ENCODE results near the gene ASIC2. TPM values are rescaled to one million over a fixed set of nuclear protein-coding genes. Genes with fewer than 3 reads are reported as not detected.

ASIC2 gene
- total RNA-seq, 1 experiment from 2014 or later, result 4.1 TPM

DNA sequence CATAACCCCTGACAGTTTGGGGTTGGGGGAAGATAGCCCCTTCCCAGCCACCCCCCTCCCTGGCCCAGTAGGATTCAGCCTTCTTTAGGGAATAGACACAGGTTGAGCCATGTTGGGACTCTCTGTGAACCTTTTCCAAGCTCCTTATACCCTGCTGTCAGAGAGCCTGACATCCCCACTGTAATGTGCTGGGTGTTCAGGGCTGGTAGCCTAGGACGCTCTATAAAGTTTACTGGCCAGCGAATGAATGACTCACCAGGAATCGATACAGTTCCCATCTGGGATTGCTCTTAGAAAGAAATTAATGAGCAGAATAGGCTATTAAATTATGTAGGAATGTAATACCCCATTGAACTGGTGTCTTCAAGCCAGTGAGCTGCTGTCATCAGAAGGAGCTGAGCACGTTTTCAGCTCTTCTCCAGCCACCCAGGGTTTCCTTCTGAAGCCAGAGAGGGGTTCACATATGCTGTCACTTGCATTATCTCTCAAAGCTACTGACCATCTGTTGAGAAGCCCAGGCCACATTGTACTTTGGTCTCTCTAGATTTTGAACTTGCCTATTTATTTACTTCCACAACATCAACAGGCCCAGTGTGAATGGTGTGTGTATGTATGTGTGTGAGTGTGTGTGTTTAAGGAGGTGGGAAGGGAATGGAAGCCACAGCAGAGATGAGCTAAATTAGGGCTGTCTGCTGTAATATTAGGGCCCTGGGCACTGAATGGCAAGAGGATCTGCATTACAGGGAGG is 236.5 kb downstream of the ASIC2 start:
- CTCF ChIA-PET, result no interaction called here
- in situ Hi-C loops (cut with HindIII; ENCODE audit: low pct_unique_long_range_greater_than_20kb, low sequenced_read_pairs), result no loop called here
- TF ChIP-seq, protein P1, sequence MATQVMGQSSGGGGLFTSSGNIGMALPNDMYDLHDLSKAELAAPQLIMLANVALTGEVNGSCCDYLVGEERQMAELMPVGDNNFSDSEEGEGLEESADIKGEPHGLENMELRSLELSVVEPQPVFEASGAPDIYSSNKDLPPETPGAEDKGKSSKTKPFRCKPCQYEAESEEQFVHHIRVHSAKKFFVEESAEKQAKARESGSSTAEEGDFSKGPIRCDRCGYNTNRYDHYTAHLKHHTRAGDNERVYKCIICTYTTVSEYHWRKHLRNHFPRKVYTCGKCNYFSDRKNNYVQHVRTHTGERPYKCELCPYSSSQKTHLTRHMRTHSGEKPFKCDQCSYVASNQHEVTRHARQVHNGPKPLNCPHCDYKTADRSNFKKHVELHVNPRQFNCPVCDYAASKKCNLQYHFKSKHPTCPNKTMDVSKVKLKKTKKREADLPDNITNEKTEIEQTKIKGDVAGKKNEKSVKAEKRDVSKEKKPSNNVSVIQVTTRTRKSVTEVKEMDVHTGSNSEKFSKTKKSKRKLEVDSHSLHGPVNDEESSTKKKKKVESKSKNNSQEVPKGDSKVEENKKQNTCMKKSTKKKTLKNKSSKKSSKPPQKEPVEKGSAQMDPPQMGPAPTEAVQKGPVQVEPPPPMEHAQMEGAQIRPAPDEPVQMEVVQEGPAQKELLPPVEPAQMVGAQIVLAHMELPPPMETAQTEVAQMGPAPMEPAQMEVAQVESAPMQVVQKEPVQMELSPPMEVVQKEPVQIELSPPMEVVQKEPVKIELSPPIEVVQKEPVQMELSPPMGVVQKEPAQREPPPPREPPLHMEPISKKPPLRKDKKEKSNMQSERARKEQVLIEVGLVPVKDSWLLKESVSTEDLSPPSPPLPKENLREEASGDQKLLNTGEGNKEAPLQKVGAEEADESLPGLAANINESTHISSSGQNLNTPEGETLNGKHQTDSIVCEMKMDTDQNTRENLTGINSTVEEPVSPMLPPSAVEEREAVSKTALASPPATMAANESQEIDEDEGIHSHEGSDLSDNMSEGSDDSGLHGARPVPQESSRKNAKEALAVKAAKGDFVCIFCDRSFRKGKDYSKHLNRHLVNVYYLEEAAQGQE (IDR thresholded peaks at IDR 0.05; ENCODE audit: insufficient read depth in 1 of 2, low read depth in 2 of 2, low read length in 1 of 2), result no peak
- TF ChIP-seq TCF7L2 (IDR thresholded peaks at IDR 0.05; ENCODE audit: low read depth, low read length), result no peak
- TF ChIP-seq, protein P2, sequence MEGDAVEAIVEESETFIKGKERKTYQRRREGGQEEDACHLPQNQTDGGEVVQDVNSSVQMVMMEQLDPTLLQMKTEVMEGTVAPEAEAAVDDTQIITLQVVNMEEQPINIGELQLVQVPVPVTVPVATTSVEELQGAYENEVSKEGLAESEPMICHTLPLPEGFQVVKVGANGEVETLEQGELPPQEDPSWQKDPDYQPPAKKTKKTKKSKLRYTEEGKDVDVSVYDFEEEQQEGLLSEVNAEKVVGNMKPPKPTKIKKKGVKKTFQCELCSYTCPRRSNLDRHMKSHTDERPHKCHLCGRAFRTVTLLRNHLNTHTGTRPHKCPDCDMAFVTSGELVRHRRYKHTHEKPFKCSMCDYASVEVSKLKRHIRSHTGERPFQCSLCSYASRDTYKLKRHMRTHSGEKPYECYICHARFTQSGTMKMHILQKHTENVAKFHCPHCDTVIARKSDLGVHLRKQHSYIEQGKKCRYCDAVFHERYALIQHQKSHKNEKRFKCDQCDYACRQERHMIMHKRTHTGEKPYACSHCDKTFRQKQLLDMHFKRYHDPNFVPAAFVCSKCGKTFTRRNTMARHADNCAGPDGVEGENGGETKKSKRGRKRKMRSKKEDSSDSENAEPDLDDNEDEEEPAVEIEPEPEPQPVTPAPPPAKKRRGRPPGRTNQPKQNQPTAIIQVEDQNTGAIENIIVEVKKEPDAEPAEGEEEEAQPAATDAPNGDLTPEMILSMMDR (IDR thresholded peaks at IDR 0.05), result no peak
- no peak for TF ChIP-seq SIN3A (IDR thresholded peaks at IDR 0.05; ENCODE audit: borderline replicate concordance, insufficient read depth, low read depth, low read length)
- TF ChIP-seq POLR2AphosphoS5 (IDR thresholded peaks at IDR 0.05; ENCODE audit: low read depth, low read length), result no peak
- intact Hi-C loops (cut with micrococcal nuclease; ENCODE audit: unreplicated experiment), result no loop called here
- no peak overlapping the region for H3K27ac ChIP-seq (ENCODE audit: low read length)
- no peak for DNase-seq (ENCODE audit: low read depth, low spot score)
- no peak overlapping the region for H3K4me3 ChIP-seq (ENCODE audit: low read depth in 2 of 2, low read length in 2 of 2)
- no peaks in the 10 kb centered on the region; the same call in 1 of the 2 replicates for H3K27me3 ChIP-seq (ENCODE audit: control insufficient read depth, insufficient read depth, low read length)
- POLR2A ChIA-PET, result no interaction called here
- no peaks in the 10 kb centered on the region for H3K4me1 ChIP-seq (ENCODE audit: control insufficient read depth, insufficient read depth, low read length)
- no TSS peak for BruUV-seq (replicated peaks)
- no peaks in the 10 kb centered on the region for H3K36me3 ChIP-seq (ENCODE audit: control insufficient read depth, insufficient read depth, low read length)
- no peaks in the 10 kb centered on the region for H3K9me3 ChIP-seq (ENCODE audit: control insufficient read depth, insufficient read depth, low read depth, low read length)
- ATAC-seq, result no peak

DNA sequence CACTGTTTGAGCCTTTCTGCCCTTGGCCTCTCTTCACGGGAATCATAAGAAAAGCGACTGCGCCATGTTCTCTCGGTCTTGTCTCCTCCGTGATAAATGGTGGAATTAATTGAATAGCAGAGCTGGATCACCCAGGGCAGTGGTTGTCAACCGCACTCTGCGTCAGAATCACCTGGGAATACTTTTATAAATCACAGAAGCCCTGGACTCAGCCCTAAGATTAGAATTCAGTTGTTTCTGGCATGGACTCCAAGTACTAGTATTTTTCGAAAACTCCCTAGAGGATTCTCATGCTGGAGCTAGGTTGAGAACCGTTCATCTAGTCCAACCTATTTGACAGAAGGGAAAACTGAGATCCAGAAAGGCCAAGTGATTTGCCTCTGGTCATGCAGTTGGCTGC is 237.3 kb downstream of the ASIC2 start:
- H3K36me3 ChIP-seq (ENCODE audit: control insufficient read depth, insufficient read depth, low read length), result no peaks in the 10 kb centered on the region
- intact Hi-C loops (cut with micrococcal nuclease; ENCODE audit: unreplicated experiment) (no loop called here), in situ Hi-C loops (cut with HindIII; ENCODE audit: low pct_unique_long_range_greater_than_20kb, low sequenced_read_pairs) (no loop called here)
- CTCF ChIA-PET, result interaction anchor here (0.5 kb wide), 1 partner anchor 33 kb away, joined by 3 read pairs; no protein-coding TSS in a partner anchor
- no peak overlapping the region for H3K4me3 ChIP-seq (ENCODE audit: low read depth in 2 of 2, low read length in 2 of 2)
- ATAC-seq, result no peak
- H3K9me3 ChIP-seq (ENCODE audit: control insufficient read depth, insufficient read depth, low read depth, low read length), result no peaks in the 10 kb centered on the region
- H3K4me1 ChIP-seq (ENCODE audit: control insufficient read depth, insufficient read depth, low read length), result no peaks in the 10 kb centered on the region
- POLR2A ChIA-PET, result no interaction called here
- TF ChIP-seq POLR2AphosphoS5 (IDR thresholded peaks at IDR 0.05; ENCODE audit: low read depth, low read length) (no peak), TCF7L2 (IDR thresholded peaks at IDR 0.05; ENCODE audit: low read depth, low read length) (no peak), SIN3A (IDR thresholded peaks at IDR 0.05; ENCODE audit: borderline replicate concordance, insufficient read depth, low read depth, low read length) (no peak)
- TF ChIP-seq, protein P1 (IDR thresholded peaks at IDR 0.05; ENCODE audit: insufficient read depth in 1 of 2, low read depth in 2 of 2, low read length in 1 of 2), result no peak
- TF ChIP-seq, protein P2 (IDR thresholded peaks at IDR 0.05), result no peak
- BruUV-seq (replicated peaks), result no TSS peak
- H3K27me3 ChIP-seq (ENCODE audit: control insufficient read depth, insufficient read depth, low read length), result no peaks in the 10 kb centered on the region; the same call in 1 of the 2 replicates
- no peak for DNase-seq (ENCODE audit: low read depth, low spot score)
- no peak overlapping the region for H3K27ac ChIP-seq (ENCODE audit: low read length)

All from Panc1 (cell line).